Uterine smooth muscle cell (primary cell): Measurements from ENCODE around the gene HTR2C. TPM values are rescaled to one million over a fixed set of nuclear protein-coding genes. Genes with fewer than 3 reads are reported as not detected.

ENCODE experiments used
- total RNA-seq: library from RNA; depleted of rRNA; stranded (reverse); fragments of >200 nt; gene quantifications from 2 replicates; pipeline ENCODE4 v1.2.3, GENCODE V29; 2014

The HTR2C gene
- under 0.01 TPM in 1 of 2 replicates, not detected in the other for total RNA-seq

GRCh38 chrX:114583646-114584374, at the start of gene HTR2C:
Gene HTR2C, plus strand, starts transcription at chrX:114584086. Its CDS starts 142,851 bp downstream, at chrX:114726937.

